Mucosa of rectum (tissue), 2 donors: ENCODE measurements around the gene BACH2.

ENCODE experiments used
- H3K27ac ChIP-seq, 2 donors: one replicate each; pipeline ENCODE4 v1.7.0; 2013; ENCODE audit warnings: inconsistent platforms in 2 of 2, low read depth in 2 of 2, low read length in 2 of 2
- H3K27me3 ChIP-seq, 2 donors: one replicate each; pipeline ENCODE4 v1.7.0; 2013; ENCODE audit warnings: low read length in 2 of 2; ENCODE audit not compliant: control insufficient read depth in 2 of 2, insufficient read depth in 2 of 2
- H3K36me3 ChIP-seq, 2 donors: one replicate each; pipeline ENCODE4 v1.7.0; 2013; ENCODE audit warnings: low read length in 2 of 2; ENCODE audit not compliant: control insufficient read depth in 2 of 2, insufficient read depth in 2 of 2
- H3K4me1 ChIP-seq, 2 donors: one replicate each; pipeline ENCODE4 v1.7.0; 2013; ENCODE audit warnings: low read length in 2 of 2, mild to moderate bottlenecking in 1 of 2; ENCODE audit not compliant: control insufficient read depth in 2 of 2, insufficient read depth in 2 of 2
- H3K4me3 ChIP-seq, 2 donors: one replicate each; pipeline ENCODE4 v1.7.0; 2013; ENCODE audit warnings: low read length in 2 of 2
- H3K9ac ChIP-seq, 2 donors: one replicate each; pipeline ENCODE4 v1.7.0; 2013; ENCODE audit warnings: low read length in 2 of 2, low read depth in 1 of 2, mild to moderate bottlenecking in 1 of 2
- H3K9me3 ChIP-seq, 2 donors: one replicate each; pipeline ENCODE4 v1.7.0; 2013; ENCODE audit warnings: low read length in 2 of 2; ENCODE audit not compliant: control insufficient read depth in 2 of 2
- donor health status: healthy.
- donor health status: Normal muscosa, but diverticular disease.

The BACH2 gene

GRCh38 chr6:90264561-90264960 lies 32.1 kb downstream of the BACH2 start:
- Histone ChIP-seq H3K9me3 (no peaks in the 10 kb centered on the region), H3K4me3 (no peak overlapping the region), H3K36me3 (no peaks in the 10 kb centered on the region), H3K4me1 (no peaks in the 10 kb centered on the region), H3K9ac (no peak overlapping the region), H3K27ac (no peak overlapping the region), H3K27me3 (no peaks in the 10 kb centered on the region)

- H3K4me3 ChIP-seq: no peak overlapping the region
- H3K4me1 ChIP-seq: no peaks in the 10 kb centered on the region
- no peak overlapping the region for H3K9ac ChIP-seq
- no peak overlapping the region for H3K27ac ChIP-seq
- H3K9me3 ChIP-seq: no peaks in the 10 kb centered on the region
- H3K27me3 ChIP-seq: no peaks in the 10 kb centered on the region
- H3K36me3 ChIP-seq: no peaks in the 10 kb centered on the region
Measured at GRCh38 chr6:90263633-90264032, 33.0 kb downstream of the BACH2 start.

- Histone ChIP-seq H3K36me3 (no peaks in the 10 kb centered on the region), H3K27ac (no peak overlapping the region), H3K27me3 (no peaks in the 10 kb centered on the region), H3K9ac (no peak overlapping the region), H3K9me3 (no peaks in the 10 kb centered on the region), H3K4me1 (no peaks in the 10 kb centered on the region), H3K4me3 (no peak overlapping the region)
Measured at GRCh38 chr6:90261801-90262200, 34.8 kb downstream of the BACH2 start.

- H3K27me3 ChIP-seq: no peaks in the 10 kb centered on the region
- H3K27ac ChIP-seq: no peak overlapping the region
- no peak overlapping the region for H3K4me3 ChIP-seq
- H3K4me1 ChIP-seq: no peaks in the 10 kb centered on the region
- no peaks in the 10 kb centered on the region for H3K36me3 ChIP-seq
- H3K9me3 ChIP-seq: no peaks in the 10 kb centered on the region
- H3K9ac ChIP-seq: no peak overlapping the region
Measured at GRCh38 chr6:90257486-90257738, 39.2 kb downstream of the BACH2 start.

GRCh38 chr6:90256698-90257485 lies 39.8 kb downstream of the BACH2 start:
- H3K4me1 ChIP-seq: no peaks in the 10 kb centered on the region
- H3K9me3 ChIP-seq: no peaks in the 10 kb centered on the region
- no peak overlapping the region for H3K4me3 ChIP-seq
- H3K27me3 ChIP-seq: no peaks in the 10 kb centered on the region
- no peaks in the 10 kb centered on the region for H3K36me3 ChIP-seq
- no peak overlapping the region for H3K9ac ChIP-seq
- H3K27ac ChIP-seq: no peak overlapping the region

- Histone ChIP-seq H3K4me3 (no peak overlapping the region), H3K4me1 (no peaks in the 10 kb centered on the region), H3K9ac (no peak overlapping the region), H3K9me3 (no peaks in the 10 kb centered on the region), H3K27ac (no peak overlapping the region), H3K36me3 (no peaks in the 10 kb centered on the region), H3K27me3 (no peaks in the 10 kb centered on the region)
Measured at GRCh38 chr6:90253631-90254030, 43.0 kb downstream of the BACH2 start.

GRCh38 chr6:90251295-90251992 lies 45.2 kb downstream of the BACH2 start:
- H3K4me3 ChIP-seq: no peak overlapping the region
- H3K27me3 ChIP-seq: no peaks in the 10 kb centered on the region

GRCh38 chr6:90250405-90250804 lies 46.2 kb downstream of the BACH2 start:
- no peaks in the 10 kb centered on the region for H3K4me1 ChIP-seq
- H3K9me3 ChIP-seq: no peaks in the 10 kb centered on the region
- no peak overlapping the region for H3K9ac ChIP-seq
- H3K27me3 ChIP-seq: no peaks in the 10 kb centered on the region
- no peak overlapping the region for H3K4me3 ChIP-seq
- no peak overlapping the region for H3K27ac ChIP-seq
- H3K36me3 ChIP-seq: no peaks in the 10 kb centered on the region

More at GRCh38 chr6:90251295-90251992, 45.2 kb downstream of the BACH2 start:
- Histone ChIP-seq H3K36me3 (no peaks in the 10 kb centered on the region), H3K9ac (no peak overlapping the region), H3K27ac (no peak overlapping the region), H3K4me1 (no peaks in the 10 kb centered on the region), H3K9me3 (no peaks in the 10 kb centered on the region)

- Histone ChIP-seq H3K9ac (no peak overlapping the region), H3K27ac (no peak overlapping the region), H3K4me1 (no peaks in the 10 kb centered on the region), H3K4me3 (no peak overlapping the region), H3K9me3 (no peaks in the 10 kb centered on the region), H3K36me3 (no peaks in the 10 kb centered on the region), H3K27me3 (no peaks in the 10 kb centered on the region)
Measured at GRCh38 chr6:90249458-90249857, 47.2 kb downstream of the BACH2 start.

GRCh38 chr6:90249034-90249433 lies 47.6 kb downstream of the BACH2 start:
- H3K4me1 ChIP-seq: no peaks in the 10 kb centered on the region
- no peaks in the 10 kb centered on the region for H3K9me3 ChIP-seq
- H3K27ac ChIP-seq: no peak overlapping the region
- H3K9ac ChIP-seq: no peak overlapping the region
- H3K36me3 ChIP-seq: no peaks in the 10 kb centered on the region
- H3K4me3 ChIP-seq: no peak overlapping the region
- no peaks in the 10 kb centered on the region for H3K27me3 ChIP-seq
